Immature natural killer cell (primary cell): Measurements from ENCODE around the gene SDHD. TPM values are rescaled to one million over a fixed set of nuclear protein-coding genes. Genes with fewer than 3 reads are reported as not detected.

Source experiments
- DNase-seq, 3 donors: peaks; one replicate each; pipeline ENCODE4 v3.0.0; 2022; ENCODE audit warnings: mixed read lengths in 1 of 3
- H3K27ac Mint-ChIP-seq, 6 donors: one replicate each; pipeline ENCODE4 v1.8.0; 2020; ENCODE audit warnings: mixed read lengths in 6 of 6, mild to moderate bottlenecking in 5 of 6, inconsistent platforms in 4 of 6, moderate library complexity in 3 of 6
- H3K27me3 Mint-ChIP-seq, 3 donors: one replicate each; pipeline ENCODE4 v1.8.0; 2020 to 2021; ENCODE audit warnings: low read depth in 3 of 3, mild to moderate bottlenecking in 3 of 3, mixed read lengths in 3 of 3, moderate library complexity in 3 of 3, inconsistent platforms in 1 of 3
- H3K36me3 Mint-ChIP-seq, 3 donors: one replicate each; pipeline ENCODE4 v1.8.0; 2020; ENCODE audit warnings: mixed read lengths in 3 of 3, inconsistent platforms in 2 of 3, mild to moderate bottlenecking in 2 of 3
- H3K4me1 Mint-ChIP-seq, 2 donors: one replicate each; pipeline ENCODE4 v1.8.0; 2020; ENCODE audit warnings: inconsistent platforms in 2 of 2, mild to moderate bottlenecking in 2 of 2, mixed read lengths in 2 of 2, moderate library complexity in 1 of 2
- H3K4me3 Mint-ChIP-seq, 5 donors: one replicate each; pipeline ENCODE4 v1.8.0; 2020; ENCODE audit warnings: mild to moderate bottlenecking in 5 of 5, mixed read lengths in 5 of 5, inconsistent platforms in 3 of 5, moderate library complexity in 3 of 5
- H3K9me3 Mint-ChIP-seq, 6 donors: one replicate each; pipeline ENCODE4 v1.8.0; 2020; ENCODE audit warnings: mild to moderate bottlenecking in 6 of 6, mixed read lengths in 6 of 6, inconsistent platforms in 4 of 6, moderate library complexity in 3 of 6
- polyA plus RNA-seq, 3 donors: library from polyadenylated mRNA; unstranded; fragments of 300-500 nt; fragmentation: Illumina TruSeq; gene quantifications; one replicate each; pipeline ENCODE4 v1.2.3, GENCODE V29; 2021

Gene SDHD
- polyA plus RNA-seq, 3 donors from 2014 or later, result 158 to 341 (median 192) TPM

DNA sequence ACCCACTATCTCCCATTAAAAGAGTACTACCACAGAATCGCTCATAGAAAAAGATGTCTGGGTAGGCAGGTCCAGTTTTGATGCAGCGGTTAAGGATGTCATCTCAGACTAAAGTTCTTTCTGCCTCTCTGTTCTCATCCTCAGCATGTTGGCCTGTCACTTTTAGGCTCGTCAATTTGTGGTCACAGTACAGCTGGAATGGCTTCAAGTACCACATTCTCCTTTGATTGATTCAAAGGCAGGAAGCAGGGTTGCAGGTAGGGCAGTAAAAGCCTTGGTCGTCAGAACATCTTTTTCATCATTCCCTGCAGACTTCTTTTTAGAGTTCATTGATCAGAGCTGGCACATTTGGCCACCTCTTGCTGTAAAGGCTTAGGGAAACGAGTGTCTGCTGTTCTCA, 28.7 kb downstream of the SDHD start:
- Mint-ChIP-seq H3K4me3 (no peak overlapping the region), H3K27me3 (no peaks in the 10 kb centered on the region), H3K27ac (no peak overlapping the region), H3K36me3 (peaks cover 0 to 11% (median 3%) of the 10 kb centered on the region in 3 donors), H3K9me3 (no peaks in the 10 kb centered on the region), H3K4me1 (peaks cover 2 to 4% of the 10 kb centered on the region in 2 donors)
- no peak for DNase-seq

DNA sequence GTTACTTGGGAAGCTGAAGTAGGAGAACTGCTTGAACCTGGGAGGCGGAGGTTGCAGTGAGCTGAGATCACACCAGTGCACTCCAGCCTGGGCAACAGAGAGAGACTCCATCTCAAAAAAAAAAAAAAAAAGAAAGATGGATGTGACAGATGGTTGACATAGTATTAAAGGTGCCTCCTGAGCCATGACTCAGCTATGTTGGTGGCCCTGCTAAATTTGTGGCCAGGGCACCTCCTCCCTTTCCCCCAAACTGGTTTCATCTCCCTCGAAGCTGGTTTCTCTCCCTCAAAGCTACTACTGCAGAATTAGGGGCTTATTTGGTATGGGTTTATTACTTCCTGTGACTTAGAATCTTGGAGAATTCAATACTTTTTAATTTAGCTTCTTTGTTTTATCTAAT, 31.5 kb downstream of the SDHD start:
- Mint-ChIP-seq H3K4me3 (no peak overlapping the region), H3K36me3 (peaks cover 0 to 11% (median 3%) of the 10 kb centered on the region in 3 donors), H3K4me1 (peaks cover 2 to 4% of the 10 kb centered on the region in 2 donors), H3K27me3 (no peaks in the 10 kb centered on the region), H3K27ac (no peak overlapping the region), H3K9me3 (no peaks in the 10 kb centered on the region)
- no peak for DNase-seq

GRCh38 chr11:112121981-112122615, 35.4 kb downstream of the SDHD start:
- Mint-ChIP-seq H3K27ac (no peak overlapping the region), H3K4me3 (no peak overlapping the region), H3K9me3 (no peaks in the 10 kb centered on the region), H3K36me3 (peaks cover 3 to 8% (median 5%) of the 10 kb centered on the region in 3 donors), H3K4me1 (no peaks in the 10 kb centered on the region), H3K27me3 (no peaks in the 10 kb centered on the region)
- DNase-seq, result no peak

GRCh38 chr11:112123129-112123528, 36.5 kb downstream of the SDHD start:
- H3K36me3 Mint-ChIP-seq, result peaks cover 5 to 8% (median 7%) of the 10 kb centered on the region in 3 donors
- no peaks in the 10 kb centered on the region for H3K4me1 Mint-ChIP-seq
- H3K27me3 Mint-ChIP-seq, result no peaks in the 10 kb centered on the region
- no peaks in the 10 kb centered on the region for H3K9me3 Mint-ChIP-seq
- no peak for DNase-seq
- H3K27ac Mint-ChIP-seq, result no peak overlapping the region
- H3K4me3 Mint-ChIP-seq, result no peak overlapping the region

DNA sequence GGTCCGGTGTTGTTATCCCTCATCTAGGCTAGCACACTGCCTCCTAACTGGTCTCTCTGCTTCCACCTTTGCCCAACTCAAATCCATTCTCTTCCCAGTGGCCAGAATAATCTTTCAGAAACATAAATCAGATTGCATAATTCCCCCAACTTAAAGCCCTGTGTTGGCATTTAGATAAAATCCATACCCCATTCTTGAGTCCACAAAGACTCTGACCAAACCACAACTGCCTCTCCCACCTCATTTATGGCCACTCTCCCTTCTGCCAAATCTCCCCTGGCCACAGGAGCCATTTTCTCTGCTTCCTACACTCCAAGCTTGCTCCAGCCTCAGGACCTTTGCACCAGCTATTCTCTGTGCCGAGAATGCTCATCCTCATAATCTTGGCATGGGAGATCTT, 40.4 kb downstream of the SDHD start:
- H3K4me3 Mint-ChIP-seq, result no peak overlapping the region
- H3K27me3 Mint-ChIP-seq, result peaks cover 0 to 1% (median 0%) of the 10 kb centered on the region in 3 donors
- peaks cover 0 to 2% (median 0%) of the 10 kb centered on the region in 6 donors for H3K9me3 Mint-ChIP-seq
- peak overlapping the region in 1 of 6 donors; percentile 49 for H3K27ac Mint-ChIP-seq
- peaks cover 0 to 8% (median 5%) of the 10 kb centered on the region in 3 donors for H3K36me3 Mint-ChIP-seq
- peaks cover 6 to 8% of the 10 kb centered on the region in 2 donors for H3K4me1 Mint-ChIP-seq
- no peak for DNase-seq

GRCh38 chr11:112128483-112129121, 41.9 kb downstream of the SDHD start:
- peaks cover 0 to 8% (median 5%) of the 10 kb centered on the region in 3 donors for H3K36me3 Mint-ChIP-seq
- DNase-seq, result no peak
- H3K4me1 Mint-ChIP-seq, result peaks cover 17 to 21% of the 10 kb centered on the region in 2 donors

DNA sequence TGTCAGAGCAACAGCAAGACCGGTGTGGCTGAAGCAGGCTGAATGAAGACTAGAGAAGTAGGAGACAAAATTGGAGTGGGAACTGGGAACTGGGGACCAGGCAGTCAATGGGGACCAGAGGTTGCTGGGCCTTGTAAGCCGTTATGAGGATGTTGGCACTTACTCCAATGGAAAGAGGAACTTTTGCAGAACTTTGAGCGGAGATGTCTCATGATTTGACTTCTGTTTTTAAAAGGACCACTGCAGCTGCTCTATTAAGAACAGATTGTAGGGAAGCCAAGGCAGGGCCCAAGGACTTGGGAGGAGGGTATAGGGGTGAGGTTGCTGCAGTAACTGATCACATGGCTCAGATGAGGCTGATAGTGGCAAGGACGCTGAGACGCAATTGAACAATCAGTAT, 43.0 kb downstream of the SDHD start:
- H3K27me3 Mint-ChIP-seq, result peaks cover 0 to 1% (median 0%) of the 10 kb centered on the region in 3 donors
- DNase-seq, result no peak
- peaks cover 0 to 2% (median 0%) of the 10 kb centered on the region in 6 donors for H3K9me3 Mint-ChIP-seq
- peaks cover 17 to 23% of the 10 kb centered on the region in 2 donors for H3K4me1 Mint-ChIP-seq
- peaks cover 0 to 8% (median 5%) of the 10 kb centered on the region in 3 donors for H3K36me3 Mint-ChIP-seq
- H3K4me3 Mint-ChIP-seq, result no peak overlapping the region
- no peak overlapping the region for H3K27ac Mint-ChIP-seq

More at GRCh38 chr11:112128483-112129121, 41.9 kb downstream of the SDHD start:
- H3K4me3 Mint-ChIP-seq, result no peak overlapping the region
- no peak overlapping the region for H3K27ac Mint-ChIP-seq
- peaks cover 0 to 2% (median 0%) of the 10 kb centered on the region in 6 donors for H3K9me3 Mint-ChIP-seq
- H3K27me3 Mint-ChIP-seq, result peaks cover 0 to 1% (median 0%) of the 10 kb centered on the region in 3 donors

- Mint-ChIP-seq H3K36me3 (peaks cover 0 to 5% (median 0%) of the 10 kb centered on the region in 3 donors), H3K27me3 (peaks cover 0 to 2% (median 1%) of the 10 kb centered on the region in 3 donors), H3K9me3 (peaks cover 0 to 2% (median 0%) of the 10 kb centered on the region in 6 donors), H3K27ac (peak overlapping the region in 3 of 6 donors; percentile 6 to 31 (median 22)), H3K4me3 (peak overlapping the region in 3 of 5 donors; percentile 15 to 59 (median 33)), H3K4me1 (peaks cover 17 to 23% of the 10 kb centered on the region in 2 donors)
- DNase-seq, result peak; percentile 13 to 20 (median 17)
These were observed 46.1 kb downstream of the SDHD start for GRCh38 chr11:112132737-112133136.

GRCh38 chr11:112134473-112134872, 47.8 kb downstream of the SDHD start:
- Mint-ChIP-seq H3K4me1 (peaks cover 17 to 23% of the 10 kb centered on the region in 2 donors), H3K36me3 (no peaks in the 10 kb centered on the region), H3K9me3 (peaks cover 0 to 2% (median 0%) of the 10 kb centered on the region in 6 donors), H3K4me3 (no peak overlapping the region), H3K27me3 (peaks cover 0 to 2% (median 0%) of the 10 kb centered on the region in 3 donors), H3K27ac (no peak overlapping the region)
- DNase-seq, result no peak

DNA sequence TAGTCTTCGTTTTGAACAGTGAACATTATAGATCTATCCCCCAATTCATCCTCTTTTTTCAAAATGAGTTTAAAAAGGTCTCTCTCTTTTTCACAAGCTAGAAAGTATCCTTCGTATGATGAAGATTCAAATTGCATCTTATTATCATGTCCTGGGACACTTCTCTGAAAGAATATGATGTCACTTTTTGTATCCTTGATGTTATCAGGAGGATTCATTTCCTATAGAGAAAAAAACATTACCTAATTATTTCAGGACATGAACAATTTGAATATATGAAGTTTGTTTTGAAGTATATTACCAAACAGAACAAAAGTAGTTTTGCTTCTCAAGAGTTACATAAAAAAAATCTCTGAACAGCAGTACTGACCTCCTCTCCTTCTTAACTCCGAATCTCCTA, 56.9 kb downstream of the SDHD start:
- peaks cover 13 to 25% (median 15%) of the 10 kb centered on the region in 3 donors for H3K36me3 Mint-ChIP-seq
- peaks cover 0 to 3% (median 0%) of the 10 kb centered on the region in 3 donors for H3K27me3 Mint-ChIP-seq
- H3K4me1 Mint-ChIP-seq, result no peaks in the 10 kb centered on the region
- H3K4me3 Mint-ChIP-seq, result no peak overlapping the region
- no peak for DNase-seq
- H3K9me3 Mint-ChIP-seq, result peaks cover 0 to 8% (median 3%) of the 10 kb centered on the region in 6 donors
- H3K27ac Mint-ChIP-seq, result no peak overlapping the region

Other genes starting within 250 kb of the SDHD start
- gene ALG9, start 215.3 kb upstream of the SDHD start, polyA plus RNA-seq, result 10 to 100 TPM in 2 of 3 donors, 1 to 10 TPM in 1; 7.1 to 12.9 (median 11.4) TPM
- gene FDXACB1, start 207.7 kb upstream of the SDHD start, polyA plus RNA-seq, result 1 to 10 TPM; 3.3 to 9.8 (median 5.8) TPM
- gene CFAP68, start 207.3 kb upstream of the SDHD start, polyA plus RNA-seq, result 10 to 100 TPM; 12.4 to 14.5 (median 12.6) TPM
- gene CRYAB, start 175.1 kb upstream of the SDHD start, polyA plus RNA-seq, result not detected
- gene HSPB2, start 174.1 kb upstream of the SDHD start, polyA plus RNA-seq, result not detected
- not detected for gene C11orf52, start 168.0 kb upstream of the SDHD start, polyA plus RNA-seq
- gene DIXDC1, start 149.5 kb upstream of the SDHD start, polyA plus RNA-seq, result not detected
- 10 to 100 TPM; 13.6 to 21.5 (median 20.7) TPM for gene DLAT, start 61.5 kb upstream of the SDHD start, polyA plus RNA-seq
- gene PIH1D2, start 12.9 kb upstream of the SDHD start, polyA plus RNA-seq, result not detected
- 10 to 100 TPM in 2 of 3 donors, 1 to 10 TPM in 1; 5.9 to 13.7 (median 11.4) TPM for gene NKAPD1, start 12.6 kb upstream of the SDHD start, polyA plus RNA-seq
- gene TIMM8B, start 117 bp upstream of the SDHD start, polyA plus RNA-seq, result 100 to 1,000 TPM in 1 of 3 donors, 10 to 100 TPM in 2; 82.9 to 153 (median 90.7) TPM
- gene IL18, start 77.2 kb downstream of the SDHD start, polyA plus RNA-seq, result 10 to 100 TPM in 2 of 3 donors, 1 to 10 TPM in 1; 6.8 to 20.4 (median 11.2) TPM
- gene TEX12, start 80.5 kb downstream of the SDHD start, polyA plus RNA-seq, result under 1 TPM in 1 of 3 donors, not detected in 2; 0.78 TPM
- 1 to 10 TPM in 2 of 3 donors, under 1 TPM in 1; 0.41 to 2.7 (median 2.1) TPM for gene BCO2, start 88.6 kb downstream of the SDHD start, polyA plus RNA-seq
- gene PTS, start 139.6 kb downstream of the SDHD start, polyA plus RNA-seq, result 10 to 100 TPM; 14.5 to 34.1 (median 25.4) TPM
- not detected for gene PLET1, start 174.0 kb downstream of the SDHD start, polyA plus RNA-seq